ENCODE measurements around the gene NHLRC2.
"Not testable (repeated sequence)": the region's sequence is repeated elsewhere in the genome, so short reads cannot be mapped to it uniquely, and the experiment has no call there.

The NHLRC2 gene

GRCh38 chr10:113928830-113929229 is 74.4 kb downstream of the NHLRC2 start:
- intact Hi-C loops (cut with DNase I): no loop called here
- no peak for DNase-seq

- DNase-seq: no peak
- intact Hi-C loops (cut with DNase I): no loop called here
These were observed 75.1 kb downstream of the NHLRC2 start for GRCh38 chr10:113929522-113929921.

GRCh38 chr10:113930482-113931057 is 76.1 kb downstream of the NHLRC2 start:
- DNase-seq: no peak
- intact Hi-C loops (cut with DNase I): no loop called here

- intact Hi-C loops (cut with DNase I): no loop called here
These were observed 78.4 kb downstream of the NHLRC2 start for GRCh38 chr10:113932854-113933253.

GRCh38 chr10:113933894-113934532 is 79.6 kb downstream of the NHLRC2 start:
- no peak for DNase-seq
- intact Hi-C loops (cut with DNase I): no loop called here

More at GRCh38 chr10:113932854-113933253, 78.4 kb downstream of the NHLRC2 start:
- DNase-seq: no peak

GRCh38 chr10:113937258-113937657 is 82.8 kb downstream of the NHLRC2 start:
- DNase-seq: no peak
- intact Hi-C loops (cut with DNase I): no loop called here

- no peak for DNase-seq
- intact Hi-C loops (cut with DNase I): no loop called here
These were observed 83.3 kb downstream of the NHLRC2 start for GRCh38 chr10:113937756-113938155.

GRCh38 chr10:113939212-113939860 is 84.9 kb downstream of the NHLRC2 start:
- DNase-seq: peak in 2 of 42 donors; percentile 20 to 25
- intact Hi-C loops (cut with DNase I): no loop called here

GRCh38 chr10:113941140-113941539 is 86.7 kb downstream of the NHLRC2 start:
- peak in 2 of 42 donors; percentile 8 to 16 for DNase-seq
- intact Hi-C loops (cut with DNase I): no loop called here

GRCh38 chr10:113943196-113943595 is 88.7 kb downstream of the NHLRC2 start:
- peak in 1 of 42 donors; percentile 30 for DNase-seq

GRCh38 chr10:113945075-113945686 is 90.7 kb downstream of the NHLRC2 start:
- DNase-seq: peak in 1 of 42 donors; percentile 9
- intact Hi-C loops (cut with DNase I): no loop called here

More at GRCh38 chr10:113943196-113943595, 88.7 kb downstream of the NHLRC2 start:
- intact Hi-C loops (cut with DNase I): not testable (repeated sequence)

- DNase-seq: no peak
- intact Hi-C loops (cut with DNase I): no loop called here
These were observed 91.2 kb downstream of the NHLRC2 start for GRCh38 chr10:113945687-113946085.

- intact Hi-C loops (cut with DNase I): no loop called here
- DNase-seq: no peak
These were observed 93.0 kb downstream of the NHLRC2 start for GRCh38 chr10:113947184-113948041.

GRCh38 chr10:113948048-113948447 is 93.6 kb downstream of the NHLRC2 start:
- intact Hi-C loops (cut with DNase I): no loop called here
- DNase-seq: no peak

- DNase-seq: no peak
These were observed 95.8 kb downstream of the NHLRC2 start for GRCh38 chr10:113950268-113950667.

GRCh38 chr10:113953505-113954272 is 99.2 kb downstream of the NHLRC2 start:
- intact Hi-C loops (cut with DNase I): no loop called here
- no peak for DNase-seq

More at GRCh38 chr10:113950268-113950667, 95.8 kb downstream of the NHLRC2 start:
- intact Hi-C loops (cut with DNase I): no loop called here

- intact Hi-C loops (cut with DNase I): no loop called here
- no peak for DNase-seq
These were observed 99.9 kb downstream of the NHLRC2 start for GRCh38 chr10:113954409-113954808.

- peak in 1 of 42 donors; percentile 15 for DNase-seq
- intact Hi-C loops (cut with DNase I): no loop called here
These were observed 102.6 kb downstream of the NHLRC2 start for GRCh38 chr10:113957013-113957412.
